ENCODE measurements around the gene TFPI.

The TFPI gene

DNA sequence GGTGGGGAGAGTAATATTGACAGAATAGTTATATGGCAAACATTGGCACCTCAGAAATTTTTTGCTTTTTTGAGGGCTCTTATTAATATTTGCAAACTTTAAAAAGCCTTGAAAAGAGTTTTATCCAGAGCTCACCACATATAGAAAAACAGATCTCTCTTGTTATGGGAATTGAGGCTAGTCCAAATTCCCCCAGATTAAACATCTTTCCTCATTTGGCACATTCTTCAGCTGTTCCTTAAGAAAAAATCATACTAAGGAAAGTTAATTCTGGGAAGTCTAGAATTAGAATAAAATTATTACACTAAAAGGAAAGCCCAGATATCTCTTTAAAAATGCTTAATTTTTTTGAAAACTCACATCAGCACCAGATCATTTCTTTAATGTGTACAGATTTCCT, 5.6 kb downstream of the TFPI start:
- Histone ChIP-seq H3K4me2 (ENCODE audit: low read length) (no peak overlapping the region), H3K79me2 (ENCODE audit: control insufficient read depth, low read length) (no peaks in the 10 kb centered on the region), H3K4me3 (ENCODE audit: low read length) (no peak overlapping the region), H3F3A (ENCODE audit: control insufficient read depth, insufficient read depth) (no peaks in the 10 kb centered on the region), H3K9me3 (ENCODE audit: control insufficient read depth, insufficient read depth, low read length) (no peaks in the 10 kb centered on the region), H3K27ac (ENCODE audit: low read depth, low read length) (no peak overlapping the region), H3K4me1 (ENCODE audit: control insufficient read depth, low read length) (no peaks in the 10 kb centered on the region), H3K9me2 (replicated peaks; ENCODE audit: control insufficient read depth, low read length) (no peaks in the 10 kb centered on the region), H4K20me1 (ENCODE audit: control insufficient read depth, insufficient read depth, low read depth, low read length) (no peaks in the 10 kb centered on the region), H3K27me3 (ENCODE audit: control insufficient read depth, low read length) (0 out of 2 replicates have a peak, but pooled peaks cover 2% of the 10 kb centered on the region), H3K36me3 (ENCODE audit: control insufficient read depth, low read length) (no peaks in the 10 kb centered on the region)
- TF ChIP-seq, protein P1, sequence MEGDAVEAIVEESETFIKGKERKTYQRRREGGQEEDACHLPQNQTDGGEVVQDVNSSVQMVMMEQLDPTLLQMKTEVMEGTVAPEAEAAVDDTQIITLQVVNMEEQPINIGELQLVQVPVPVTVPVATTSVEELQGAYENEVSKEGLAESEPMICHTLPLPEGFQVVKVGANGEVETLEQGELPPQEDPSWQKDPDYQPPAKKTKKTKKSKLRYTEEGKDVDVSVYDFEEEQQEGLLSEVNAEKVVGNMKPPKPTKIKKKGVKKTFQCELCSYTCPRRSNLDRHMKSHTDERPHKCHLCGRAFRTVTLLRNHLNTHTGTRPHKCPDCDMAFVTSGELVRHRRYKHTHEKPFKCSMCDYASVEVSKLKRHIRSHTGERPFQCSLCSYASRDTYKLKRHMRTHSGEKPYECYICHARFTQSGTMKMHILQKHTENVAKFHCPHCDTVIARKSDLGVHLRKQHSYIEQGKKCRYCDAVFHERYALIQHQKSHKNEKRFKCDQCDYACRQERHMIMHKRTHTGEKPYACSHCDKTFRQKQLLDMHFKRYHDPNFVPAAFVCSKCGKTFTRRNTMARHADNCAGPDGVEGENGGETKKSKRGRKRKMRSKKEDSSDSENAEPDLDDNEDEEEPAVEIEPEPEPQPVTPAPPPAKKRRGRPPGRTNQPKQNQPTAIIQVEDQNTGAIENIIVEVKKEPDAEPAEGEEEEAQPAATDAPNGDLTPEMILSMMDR (IDR thresholded peaks at IDR 0.05; ENCODE audit: low read depth, low read length, poor library complexity, severe bottlenecking), result no peak
- TF ChIP-seq EZH2phosphoT487 (IDR thresholded peaks at IDR 0.05; ENCODE audit: borderline replicate concordance, low read length), result no peak

DNA sequence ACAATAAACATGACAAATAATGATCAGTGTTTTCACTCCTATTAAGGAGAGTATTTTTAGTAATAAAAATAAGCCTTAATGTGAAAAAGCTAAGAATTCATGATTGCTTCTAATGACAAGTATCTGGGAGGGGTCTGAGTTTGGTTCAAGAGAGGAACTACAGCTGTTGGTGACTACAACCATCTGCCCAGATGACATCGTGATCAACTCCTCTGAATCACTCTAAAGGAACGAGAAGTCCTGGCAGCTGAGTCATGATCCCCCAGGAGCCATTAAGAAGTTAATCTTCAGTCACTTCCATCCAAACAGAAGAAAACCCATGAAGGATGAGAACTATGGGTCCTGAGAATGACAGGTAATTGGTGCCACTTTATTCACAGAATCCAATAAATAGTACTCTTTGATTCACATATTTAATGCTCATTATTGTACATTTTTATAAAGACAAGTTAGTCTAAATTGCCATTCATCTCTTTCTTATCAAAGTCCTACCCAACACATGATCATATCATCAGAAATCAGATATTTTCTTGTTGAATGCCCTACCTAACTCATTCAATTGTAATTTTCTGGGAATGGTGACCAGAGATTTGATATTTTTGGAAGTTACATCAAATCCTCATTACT, 6.8 kb downstream of the TFPI start:
- Histone ChIP-seq H3K36me3 (ENCODE audit: control insufficient read depth, low read length) (no peaks in the 10 kb centered on the region), H3K79me2 (ENCODE audit: control insufficient read depth, low read length) (no peaks in the 10 kb centered on the region), H3K4me2 (ENCODE audit: low read length) (no peak overlapping the region), H3F3A (ENCODE audit: control insufficient read depth, insufficient read depth) (no peaks in the 10 kb centered on the region), H3K9me3 (ENCODE audit: control insufficient read depth, insufficient read depth, low read length) (no peaks in the 10 kb centered on the region), H3K9me2 (replicated peaks; ENCODE audit: control insufficient read depth, low read length) (no peaks in the 10 kb centered on the region), H3K4me1 (ENCODE audit: control insufficient read depth, low read length) (no peaks in the 10 kb centered on the region), H3K27me3 (ENCODE audit: control insufficient read depth, low read length) (no peaks in the 10 kb centered on the region), H3K27ac (ENCODE audit: low read depth, low read length) (no peak overlapping the region), H3K4me3 (ENCODE audit: low read length) (no peak overlapping the region), H4K20me1 (ENCODE audit: control insufficient read depth, insufficient read depth, low read depth, low read length) (no peaks in the 10 kb centered on the region)
- TF ChIP-seq EZH2phosphoT487 (IDR thresholded peaks at IDR 0.05; ENCODE audit: borderline replicate concordance, low read length), result no peak
- TF ChIP-seq, protein P1 (IDR thresholded peaks at IDR 0.05; ENCODE audit: low read depth, low read length, poor library complexity, severe bottlenecking), result no peak

DNA sequence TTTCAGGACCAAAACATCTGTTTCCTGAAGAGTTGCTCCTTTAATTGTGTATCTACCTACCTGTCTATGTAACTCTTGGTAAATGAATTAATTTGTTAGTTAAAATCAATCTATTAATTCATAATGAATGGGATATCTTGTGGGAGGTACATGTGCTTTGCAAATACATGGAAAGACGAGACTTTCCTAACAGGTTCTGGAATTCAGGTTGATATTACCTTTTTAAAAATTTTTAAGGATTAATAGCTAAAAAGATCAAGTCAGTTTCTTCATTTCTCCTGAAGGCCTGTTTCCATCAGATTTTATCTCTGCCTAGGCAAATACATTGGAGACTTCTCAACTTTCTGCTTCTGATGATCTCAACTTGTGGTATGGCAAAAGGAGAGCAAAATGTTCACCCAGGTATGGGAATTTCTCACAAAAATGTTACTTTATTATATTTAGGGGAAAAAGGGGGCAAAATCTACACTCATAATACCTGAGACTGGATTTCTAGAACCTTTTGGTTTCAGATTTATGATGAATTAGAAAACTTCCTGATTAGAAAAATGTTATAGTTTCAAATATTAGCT, 7.4 kb downstream of the TFPI start:
- H3K27me3 ChIP-seq (ENCODE audit: control insufficient read depth, low read length), result no peaks in the 10 kb centered on the region
- no peak overlapping the region for H3K27ac ChIP-seq (ENCODE audit: low read depth, low read length)
- H4K20me1 ChIP-seq (ENCODE audit: control insufficient read depth, insufficient read depth, low read depth, low read length), result no peaks in the 10 kb centered on the region
- H3K4me2 ChIP-seq (ENCODE audit: low read length), result no peak overlapping the region
- no peaks in the 10 kb centered on the region for H3K4me1 ChIP-seq (ENCODE audit: control insufficient read depth, low read length)
- no peaks in the 10 kb centered on the region for H3F3A ChIP-seq (ENCODE audit: control insufficient read depth, insufficient read depth)
- no peak for TF ChIP-seq EZH2phosphoT487 (IDR thresholded peaks at IDR 0.05; ENCODE audit: borderline replicate concordance, low read length)
- TF ChIP-seq, protein P1 (IDR thresholded peaks at IDR 0.05; ENCODE audit: low read depth, low read length, poor library complexity, severe bottlenecking), result no peak
- H3K79me2 ChIP-seq (ENCODE audit: control insufficient read depth, low read length), result no peaks in the 10 kb centered on the region
- no peak overlapping the region for H3K4me3 ChIP-seq (ENCODE audit: low read length)
- no peaks in the 10 kb centered on the region for H3K36me3 ChIP-seq (ENCODE audit: control insufficient read depth, low read length)
- H3K9me2 ChIP-seq (replicated peaks; ENCODE audit: control insufficient read depth, low read length), result no peaks in the 10 kb centered on the region
- no peaks in the 10 kb centered on the region for H3K9me3 ChIP-seq (ENCODE audit: control insufficient read depth, insufficient read depth, low read length)
